ENCODE measurements around the gene BCL7A.
A peak's percentile ranks its signal among the peaks of the same experiment; 100 is the strongest.

Gene BCL7A

DNA sequence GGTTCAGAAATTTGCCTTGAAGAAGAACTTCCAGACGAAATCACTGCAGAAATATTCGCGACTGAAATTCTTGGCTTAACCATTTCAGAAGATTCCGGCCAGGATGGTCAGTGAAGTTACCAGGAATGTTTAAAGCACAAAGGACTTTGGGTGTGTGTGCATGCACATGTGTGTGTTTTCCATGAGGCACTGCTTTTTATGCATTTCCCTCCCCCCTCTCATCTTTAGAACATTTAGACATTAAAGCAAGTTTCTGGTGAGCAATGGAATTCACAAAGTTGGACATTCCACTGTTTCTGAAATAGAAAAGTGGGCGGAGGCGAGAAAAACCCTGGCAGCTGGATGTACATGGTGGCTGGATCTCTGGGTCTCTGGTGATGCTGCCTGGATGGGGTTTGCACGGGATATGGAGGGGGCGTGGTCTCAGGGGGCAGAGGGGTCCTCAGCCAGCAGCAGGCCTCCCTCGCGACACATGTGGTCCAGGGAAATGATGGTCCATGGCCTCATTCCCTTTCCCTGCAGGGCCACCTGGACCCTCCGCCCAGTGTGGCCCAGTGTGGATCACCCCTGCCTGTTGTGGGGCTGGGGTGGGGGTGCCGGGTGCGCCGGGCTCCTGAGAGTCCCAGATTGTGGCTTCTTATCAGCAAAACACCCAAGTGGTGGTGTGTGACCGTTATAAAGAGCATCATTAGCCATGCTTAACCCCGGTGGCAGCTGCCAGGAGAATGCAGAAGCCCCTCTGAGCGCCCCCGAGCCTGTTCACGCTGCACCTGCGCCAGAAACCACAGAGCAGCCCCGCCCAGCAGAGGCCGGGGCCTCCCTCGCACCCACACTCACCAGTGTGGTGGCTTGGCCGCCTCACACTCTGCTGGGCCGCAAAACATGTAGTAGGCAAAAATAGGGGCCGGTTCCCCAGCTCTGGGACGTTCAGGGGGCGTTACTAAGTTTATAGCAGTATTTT, 17.8 kb upstream of the BCL7A start:
- H3K4me3 ChIP-seq (ENCODE audit: low read depth, low read length) = no peak overlapping the region
- TF ChIP-seq, protein P1, sequence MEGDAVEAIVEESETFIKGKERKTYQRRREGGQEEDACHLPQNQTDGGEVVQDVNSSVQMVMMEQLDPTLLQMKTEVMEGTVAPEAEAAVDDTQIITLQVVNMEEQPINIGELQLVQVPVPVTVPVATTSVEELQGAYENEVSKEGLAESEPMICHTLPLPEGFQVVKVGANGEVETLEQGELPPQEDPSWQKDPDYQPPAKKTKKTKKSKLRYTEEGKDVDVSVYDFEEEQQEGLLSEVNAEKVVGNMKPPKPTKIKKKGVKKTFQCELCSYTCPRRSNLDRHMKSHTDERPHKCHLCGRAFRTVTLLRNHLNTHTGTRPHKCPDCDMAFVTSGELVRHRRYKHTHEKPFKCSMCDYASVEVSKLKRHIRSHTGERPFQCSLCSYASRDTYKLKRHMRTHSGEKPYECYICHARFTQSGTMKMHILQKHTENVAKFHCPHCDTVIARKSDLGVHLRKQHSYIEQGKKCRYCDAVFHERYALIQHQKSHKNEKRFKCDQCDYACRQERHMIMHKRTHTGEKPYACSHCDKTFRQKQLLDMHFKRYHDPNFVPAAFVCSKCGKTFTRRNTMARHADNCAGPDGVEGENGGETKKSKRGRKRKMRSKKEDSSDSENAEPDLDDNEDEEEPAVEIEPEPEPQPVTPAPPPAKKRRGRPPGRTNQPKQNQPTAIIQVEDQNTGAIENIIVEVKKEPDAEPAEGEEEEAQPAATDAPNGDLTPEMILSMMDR (IDR thresholded peaks at IDR 0.05; ENCODE audit: borderline replicate concordance, insufficient read depth, low read depth, low read length) = no peak

DNA sequence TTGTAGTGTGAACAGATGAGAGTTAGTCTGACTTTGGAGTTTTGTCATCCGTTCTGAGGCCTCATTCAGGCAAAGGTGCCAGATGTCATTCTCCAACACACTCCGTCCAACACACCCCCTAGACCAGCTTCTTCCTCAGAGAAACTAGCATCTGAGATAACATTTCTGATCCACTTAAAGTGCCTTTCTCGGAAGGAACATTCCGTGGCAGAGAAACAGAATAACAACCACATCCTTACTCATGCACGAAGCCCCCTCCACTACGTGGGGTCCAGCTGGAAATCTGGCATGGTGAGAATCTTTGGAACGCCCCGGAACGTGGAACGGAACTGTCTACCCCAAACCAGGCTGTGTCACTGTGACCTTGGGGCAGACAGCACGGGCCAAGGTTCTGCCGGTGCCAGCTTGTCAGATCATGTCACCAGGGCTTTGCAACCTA, 17.0 kb upstream of the BCL7A start:
- TF ChIP-seq, protein P1 (IDR thresholded peaks at IDR 0.05; ENCODE audit: borderline replicate concordance, insufficient read depth, low read depth, low read length) = no peak
- H3K4me3 ChIP-seq (ENCODE audit: low read depth, low read length) = peak overlapping the region; percentile 2

DNA sequence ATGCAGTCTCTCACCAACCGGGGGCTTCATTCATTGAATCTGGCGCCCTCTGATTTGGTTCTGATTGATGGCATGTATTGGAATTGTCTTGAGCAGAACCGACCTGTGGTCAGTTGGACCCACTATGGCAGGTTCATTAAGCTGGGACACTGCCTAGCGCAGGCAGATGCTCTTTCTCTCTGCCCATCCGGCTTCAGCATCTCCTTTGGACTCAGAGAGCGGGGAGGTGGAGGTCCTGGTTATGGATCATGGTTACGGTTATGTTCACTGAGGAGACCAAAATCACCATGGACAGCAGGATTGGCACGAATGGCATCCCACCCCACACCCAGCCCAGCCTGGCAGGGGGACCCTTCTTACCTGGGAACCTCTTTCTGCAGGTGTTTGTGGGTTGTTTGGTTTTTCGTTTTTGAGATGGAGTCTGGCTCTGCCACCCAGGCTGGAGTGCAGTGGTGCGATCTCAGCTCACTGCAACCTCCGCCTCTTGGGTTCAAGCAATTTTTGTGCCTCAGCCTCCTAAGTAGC, 16.4 kb upstream of the BCL7A start:
- TF ChIP-seq, protein P1 (IDR thresholded peaks at IDR 0.05; ENCODE audit: borderline replicate concordance, insufficient read depth, low read depth, low read length) = no peak
- H3K4me3 ChIP-seq (ENCODE audit: low read depth, low read length) = peak overlapping the region; percentile 33

DNA sequence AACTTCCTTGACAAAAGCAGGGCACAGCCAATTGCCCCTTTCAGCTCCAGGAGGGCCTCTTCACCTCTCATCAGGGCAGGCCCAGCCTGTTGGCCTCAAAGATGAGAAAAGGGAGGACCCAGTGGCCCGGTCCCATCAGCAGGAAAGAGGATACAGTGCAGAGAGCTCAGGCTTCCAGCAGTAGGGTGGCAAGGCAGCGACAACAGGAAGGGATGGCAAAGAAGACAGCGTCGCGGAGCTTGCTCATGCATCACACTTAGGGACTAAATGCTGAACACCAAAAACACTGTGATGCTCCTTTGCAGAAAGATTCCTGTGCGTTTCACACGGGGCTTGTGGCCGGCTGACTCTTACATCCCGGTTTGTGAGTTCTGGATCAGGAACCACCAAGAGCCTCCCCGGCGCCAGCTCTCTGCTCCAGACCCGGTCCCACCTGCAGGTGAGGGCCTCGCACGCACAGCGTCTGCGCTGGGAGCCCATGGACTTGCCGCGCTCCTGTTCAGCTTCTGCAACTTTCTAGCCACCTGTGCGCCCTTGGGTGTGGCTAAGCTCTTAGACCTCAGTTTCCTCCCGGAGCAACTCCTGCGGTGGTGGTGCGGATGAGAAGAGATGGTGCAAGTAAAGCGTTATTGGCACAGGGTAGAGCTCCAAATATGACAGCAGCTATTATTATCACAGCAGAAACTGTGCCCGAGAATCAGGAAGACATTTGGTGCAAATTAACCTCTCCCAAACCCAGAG, 15.3 kb upstream of the BCL7A start:
- H3K4me3 ChIP-seq (ENCODE audit: low read depth, low read length) = peak overlapping the region; percentile 14
- TF ChIP-seq, protein P1 (IDR thresholded peaks at IDR 0.05; ENCODE audit: borderline replicate concordance, insufficient read depth, low read depth, low read length) = no peak

DNA sequence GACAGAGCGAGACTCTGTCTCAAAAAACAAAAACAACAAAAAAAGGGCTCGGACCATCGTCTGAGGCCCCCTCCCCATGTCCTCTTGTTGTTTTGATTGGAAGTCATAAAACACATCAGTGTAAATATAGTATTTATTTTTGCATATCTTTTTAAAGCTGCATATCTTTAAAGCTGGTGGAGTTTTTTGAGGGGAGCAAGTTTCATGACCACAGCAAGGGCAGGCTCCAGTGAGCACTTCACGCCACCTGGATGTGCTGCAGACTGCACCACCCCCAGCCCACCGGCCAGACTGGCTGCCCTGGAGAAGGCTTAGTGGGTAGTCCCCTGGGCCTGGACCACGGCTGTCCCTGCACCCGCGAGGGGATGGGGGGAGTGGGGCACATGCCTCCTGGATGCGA, 11.9 kb upstream of the BCL7A start:
- TF ChIP-seq, protein P1 (IDR thresholded peaks at IDR 0.05; ENCODE audit: borderline replicate concordance, insufficient read depth, low read depth, low read length) = no peak
- H3K4me3 ChIP-seq (ENCODE audit: low read depth, low read length) = peak overlapping the region; percentile 10

DNA sequence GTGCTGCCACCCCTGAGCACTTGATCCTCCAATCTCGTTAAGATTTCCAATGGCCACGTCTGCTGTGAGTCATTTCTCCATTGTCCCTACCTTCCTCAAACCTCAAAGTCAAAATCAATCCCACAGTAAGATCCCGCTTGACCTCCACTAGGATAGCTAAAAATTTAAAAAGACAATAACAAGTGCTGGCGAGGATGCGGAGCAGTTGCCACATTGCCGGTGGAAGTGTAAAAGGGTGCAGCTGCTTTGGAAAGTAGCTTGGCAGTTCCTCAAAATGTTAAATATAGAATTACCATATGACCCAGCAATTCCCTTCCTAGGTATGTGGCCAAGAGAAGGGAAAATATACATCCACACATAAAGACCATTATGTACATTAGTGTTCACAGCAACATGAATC, 9.5 kb upstream of the BCL7A start:
- TF ChIP-seq, protein P1 (IDR thresholded peaks at IDR 0.05; ENCODE audit: borderline replicate concordance, insufficient read depth, low read depth, low read length) = no peak
- H3K4me3 ChIP-seq (ENCODE audit: low read depth, low read length) = no peak overlapping the region

Data from GM12875 (cell line).